HEK293 (cell line): ENCODE data around the gene PNPLA2.
A peak's percentile ranks its signal among the peaks of the same experiment; 100 is the strongest.

Source experiments
- GLIS2 ChIP-seq: fragments of 450-650 bp; formaldehyde crosslinking; IDR thresholded peaks from 2 replicates; pipeline ENCODE4 v1.5.1; 2016; ENCODE audit warnings: missing biosample characterization, missing genetic modification characterization
- HOXD13 ChIP-seq: sonication (generic); formaldehyde crosslinking; IDR thresholded peaks from 2 replicates; pipeline ENCODE4 v1.8.0; 2022; ENCODE audit warnings: missing genetic modification reagents, borderline replicate concordance
- IKZF3 ChIP-seq: fragments of 450-650 bp; IDR thresholded peaks from 2 replicates; pipeline ENCODE4 v1.5.0; 2018; ENCODE audit warnings: missing biosample characterization, mild to moderate bottlenecking, missing genetic modification characterization, moderate library complexity
- MEIS1 ChIP-seq: sonication (generic); formaldehyde crosslinking; IDR thresholded peaks from 2 replicates; pipeline ENCODE4 v1.8.1; 2022; ENCODE audit warnings: missing genetic modification reagents, mild to moderate bottlenecking, borderline replicate concordance
- PATZ1 ChIP-seq: fragments of 450-650 bp; formaldehyde crosslinking; IDR thresholded peaks from 2 replicates; pipeline ENCODE4 v1.5.1; 2016; ENCODE audit warnings: missing biosample characterization, missing genetic modification characterization
- PRDM1 ChIP-seq: fragments of 450-650 bp; formaldehyde crosslinking; IDR thresholded peaks from 2 replicates; pipeline ENCODE4; 2016; ENCODE audit warnings: missing biosample characterization, missing genetic modification characterization
- REPIN1 ChIP-seq: fragments of 450-650 bp; formaldehyde crosslinking; IDR thresholded peaks from 2 replicates; pipeline ENCODE4 v1.5.1; 2017; ENCODE audit warnings: missing biosample characterization, missing genetic modification characterization, low read depth
- SP2 ChIP-seq: fragments of 450-650 bp; formaldehyde crosslinking; IDR thresholded peaks from 2 replicates; pipeline ENCODE4 v1.5.1; 2016; ENCODE audit warnings: missing biosample characterization, missing genetic modification characterization
- TRIM28 ChIP-seq: IDR thresholded peaks from 2 replicates; pipeline ENCODE4 v1.6.1; 2011; ENCODE audit warnings: low read length, control low read depth, borderline replicate concordance
- ZBTB17 ChIP-seq: fragments of 450-650 bp; formaldehyde crosslinking; IDR thresholded peaks from 2 replicates; pipeline ENCODE4 v1.5.1; 2016; ENCODE audit warnings: missing biosample characterization, missing genetic modification characterization
- ZBTB20 ChIP-seq: fragments of 450-650 bp; formaldehyde crosslinking; IDR thresholded peaks from 2 replicates; pipeline ENCODE4 v1.5.1; 2016; ENCODE audit warnings: missing biosample characterization, missing genetic modification characterization
- ZBTB8A ChIP-seq: fragments of 450-650 bp; formaldehyde crosslinking; IDR thresholded peaks from 2 replicates; pipeline ENCODE4 v1.5.1; 2016; ENCODE audit warnings: missing biosample characterization, missing genetic modification characterization
- ZFHX2 ChIP-seq: fragments of 450-650 bp; formaldehyde crosslinking; conservative IDR thresholded peaks from 2 replicates; pipeline ENCODE4 v1.5.1; 2016; ENCODE audit warnings: missing biosample characterization, missing genetic modification characterization
- ZIC2 ChIP-seq: fragments of 450-650 bp; formaldehyde crosslinking; IDR thresholded peaks from 2 replicates; pipeline ENCODE4 v1.5.1; 2016; ENCODE audit warnings: missing biosample characterization, missing genetic modification characterization
- ZNF24 ChIP-seq: fragments of 450-650 bp; formaldehyde crosslinking; IDR thresholded peaks from 2 replicates; pipeline ENCODE4 v1.5.1; 2016; ENCODE audit warnings: missing biosample characterization, missing genetic modification characterization
- ZNF266 ChIP-seq: fragments of 450-650 bp; formaldehyde crosslinking; IDR thresholded peaks from 2 replicates; pipeline ENCODE4 v1.5.1; 2016; ENCODE audit warnings: missing biosample characterization, missing genetic modification characterization, low read depth
- ZNF341 ChIP-seq: fragments of 450-650 bp; formaldehyde crosslinking; IDR thresholded peaks from 2 replicates; pipeline ENCODE4; 2016; ENCODE audit warnings: low read depth, missing biosample characterization, missing genetic modification characterization
- ZNF366 ChIP-seq: fragments of 450-650 bp; formaldehyde crosslinking; conservative IDR thresholded peaks from 2 replicates; pipeline ENCODE4 v1.5.1; 2016; ENCODE audit warnings: missing biosample characterization, missing genetic modification characterization
- ZNF514 ChIP-seq: fragments of 450-650 bp; formaldehyde crosslinking; IDR thresholded peaks from 2 replicates; pipeline ENCODE4 v1.5.1; 2016; ENCODE audit warnings: missing biosample characterization, missing genetic modification characterization
- ZNF596 ChIP-seq: fragments of 450-650 bp; IDR thresholded peaks from 2 replicates; pipeline ENCODE4 v1.5.0; 2018; ENCODE audit warnings: missing biosample characterization, mild to moderate bottlenecking, missing genetic modification characterization, moderate library complexity
- ZNF654 ChIP-seq: fragments of 450-650 bp; formaldehyde crosslinking; IDR thresholded peaks from 2 replicates; pipeline ENCODE4 v1.5.1; 2016; ENCODE audit warnings: low read depth, missing biosample characterization, missing genetic modification characterization
- ZNF658 ChIP-seq: fragments of 450-650 bp; formaldehyde crosslinking; IDR thresholded peaks from 2 replicates; pipeline ENCODE4; 2016; ENCODE audit warnings: missing biosample characterization, missing genetic modification characterization
- ZNF664 ChIP-seq: fragments of 450-650 bp; formaldehyde crosslinking; IDR thresholded peaks from 2 replicates; pipeline ENCODE4 v1.5.1; 2016; ENCODE audit warnings: missing biosample characterization, missing genetic modification characterization
- ZNF776 ChIP-seq: fragments of 450-650 bp; formaldehyde crosslinking; IDR thresholded peaks from 2 replicates; pipeline ENCODE4 v1.5.0; 2017; ENCODE audit warnings: missing biosample characterization, missing genetic modification characterization, borderline replicate concordance
- ZSCAN16 ChIP-seq: fragments of 450-650 bp; formaldehyde crosslinking; IDR thresholded peaks from 2 replicates; pipeline ENCODE4 v1.5.1; 2016; ENCODE audit warnings: missing biosample characterization, missing genetic modification characterization
- ZSCAN18 ChIP-seq: fragments of 450-650 bp; formaldehyde crosslinking; IDR thresholded peaks from 2 replicates; pipeline ENCODE4 v1.5.1; 2016; ENCODE audit warnings: missing biosample characterization, missing genetic modification characterization
- TF ChIP-seq, protein P1 (sequence below): fragments of 450-650 bp; formaldehyde crosslinking; IDR thresholded peaks from 2 replicates; pipeline ENCODE4 v1.5.1; 2016; ENCODE audit warnings: missing biosample characterization, missing genetic modification characterization
- TF ChIP-seq, protein P2 (sequence below): fragments of 450-650 bp; formaldehyde crosslinking; IDR thresholded peaks from 2 replicates; pipeline ENCODE4 v1.5.1; 2016; ENCODE audit warnings: missing biosample characterization, missing genetic modification characterization, borderline replicate concordance

PNPLA2 gene

DNA sequence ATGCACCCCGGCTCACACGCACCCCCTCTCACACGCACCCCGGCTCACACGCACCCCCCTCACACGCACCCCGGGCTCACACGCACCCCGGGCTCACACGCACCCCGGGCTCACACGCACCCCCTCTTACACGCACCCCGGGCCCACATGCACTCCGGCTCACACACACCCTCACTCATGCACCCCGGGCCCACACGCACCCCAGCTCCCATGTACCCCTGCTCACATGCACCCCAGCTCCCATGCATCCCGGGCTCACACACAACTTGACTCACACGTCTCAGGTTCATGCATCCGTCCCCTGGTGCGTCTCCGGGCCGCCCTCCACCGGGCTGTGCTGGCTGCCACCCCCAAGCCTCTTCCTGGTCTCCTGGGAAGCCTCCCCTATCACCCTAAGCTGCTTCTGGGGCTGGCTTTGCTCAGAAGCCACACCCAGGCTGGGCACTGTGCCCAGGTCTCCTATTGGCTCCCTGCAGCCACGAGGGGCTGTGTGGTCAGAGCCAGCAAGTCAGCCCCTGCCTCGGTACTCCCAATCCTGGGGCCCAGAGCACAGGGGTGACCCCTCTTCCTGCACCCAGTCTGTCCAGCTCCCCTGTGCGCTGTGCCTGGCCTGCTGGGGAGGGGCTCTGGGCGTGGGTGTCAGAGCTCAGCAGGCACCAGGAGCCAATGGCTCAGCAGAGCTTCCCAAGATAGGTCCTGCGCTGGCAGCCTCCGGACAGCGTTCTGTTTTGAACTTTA lies 40.8 kb downstream of the PNPLA2 start (continued):
- TF ChIP-seq, protein P1, sequence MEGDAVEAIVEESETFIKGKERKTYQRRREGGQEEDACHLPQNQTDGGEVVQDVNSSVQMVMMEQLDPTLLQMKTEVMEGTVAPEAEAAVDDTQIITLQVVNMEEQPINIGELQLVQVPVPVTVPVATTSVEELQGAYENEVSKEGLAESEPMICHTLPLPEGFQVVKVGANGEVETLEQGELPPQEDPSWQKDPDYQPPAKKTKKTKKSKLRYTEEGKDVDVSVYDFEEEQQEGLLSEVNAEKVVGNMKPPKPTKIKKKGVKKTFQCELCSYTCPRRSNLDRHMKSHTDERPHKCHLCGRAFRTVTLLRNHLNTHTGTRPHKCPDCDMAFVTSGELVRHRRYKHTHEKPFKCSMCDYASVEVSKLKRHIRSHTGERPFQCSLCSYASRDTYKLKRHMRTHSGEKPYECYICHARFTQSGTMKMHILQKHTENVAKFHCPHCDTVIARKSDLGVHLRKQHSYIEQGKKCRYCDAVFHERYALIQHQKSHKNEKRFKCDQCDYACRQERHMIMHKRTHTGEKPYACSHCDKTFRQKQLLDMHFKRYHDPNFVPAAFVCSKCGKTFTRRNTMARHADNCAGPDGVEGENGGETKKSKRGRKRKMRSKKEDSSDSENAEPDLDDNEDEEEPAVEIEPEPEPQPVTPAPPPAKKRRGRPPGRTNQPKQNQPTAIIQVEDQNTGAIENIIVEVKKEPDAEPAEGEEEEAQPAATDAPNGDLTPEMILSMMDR = 0 out of 2 replicates have a peak, but pooled peaks have one; percentile 8
- TF ChIP-seq GLIS2 (tag by site-specific recombination) (peak; percentile 84), ZNF24 (no peak), ZFHX2 (tag by site-specific recombination) (peak; percentile 17; the same call in 1 of the 2 replicates), ZNF596 (tag by site-specific recombination) (no peak), ZNF341 (tag by site-specific recombination) (peak; percentile 86), ZNF658 (no peak), ZNF514 (tag by site-specific recombination) (no peak), ZSCAN16 (tag by site-specific recombination) (no peak), ZBTB8A (tag by site-specific recombination) (peak; percentile 76), PRDM1 (tag by site-specific recombination) (no peak), REPIN1 (no peak), PATZ1 (tag by site-specific recombination) (peak; percentile 68), MEIS1 (CRISPR knock-in tag) (no peak), ZSCAN18 (no peak), HOXD13 (CRISPR knock-in tag) (no peak), ZBTB17 (tag by site-specific recombination) (peak; percentile 77), TRIM28 (no peak), ZNF654 (tag by site-specific recombination) (no peak), ZNF664 (tag by site-specific recombination) (no peak), ZNF266 (tag by site-specific recombination) (no peak), ZNF776 (tag by site-specific recombination) (no peak), IKZF3 (tag by site-specific recombination) (0 out of 2 replicates have a peak, but pooled peaks have one; percentile 10), ZBTB20 (tag by site-specific recombination) (peak; percentile 75), ZIC2 (tag by site-specific recombination) (peak; percentile 46; the same call in 1 of the 2 replicates), SP2 (peak; percentile 54), ZNF366 (tag by site-specific recombination) (no peak)
- TF ChIP-seq, protein P2, sequence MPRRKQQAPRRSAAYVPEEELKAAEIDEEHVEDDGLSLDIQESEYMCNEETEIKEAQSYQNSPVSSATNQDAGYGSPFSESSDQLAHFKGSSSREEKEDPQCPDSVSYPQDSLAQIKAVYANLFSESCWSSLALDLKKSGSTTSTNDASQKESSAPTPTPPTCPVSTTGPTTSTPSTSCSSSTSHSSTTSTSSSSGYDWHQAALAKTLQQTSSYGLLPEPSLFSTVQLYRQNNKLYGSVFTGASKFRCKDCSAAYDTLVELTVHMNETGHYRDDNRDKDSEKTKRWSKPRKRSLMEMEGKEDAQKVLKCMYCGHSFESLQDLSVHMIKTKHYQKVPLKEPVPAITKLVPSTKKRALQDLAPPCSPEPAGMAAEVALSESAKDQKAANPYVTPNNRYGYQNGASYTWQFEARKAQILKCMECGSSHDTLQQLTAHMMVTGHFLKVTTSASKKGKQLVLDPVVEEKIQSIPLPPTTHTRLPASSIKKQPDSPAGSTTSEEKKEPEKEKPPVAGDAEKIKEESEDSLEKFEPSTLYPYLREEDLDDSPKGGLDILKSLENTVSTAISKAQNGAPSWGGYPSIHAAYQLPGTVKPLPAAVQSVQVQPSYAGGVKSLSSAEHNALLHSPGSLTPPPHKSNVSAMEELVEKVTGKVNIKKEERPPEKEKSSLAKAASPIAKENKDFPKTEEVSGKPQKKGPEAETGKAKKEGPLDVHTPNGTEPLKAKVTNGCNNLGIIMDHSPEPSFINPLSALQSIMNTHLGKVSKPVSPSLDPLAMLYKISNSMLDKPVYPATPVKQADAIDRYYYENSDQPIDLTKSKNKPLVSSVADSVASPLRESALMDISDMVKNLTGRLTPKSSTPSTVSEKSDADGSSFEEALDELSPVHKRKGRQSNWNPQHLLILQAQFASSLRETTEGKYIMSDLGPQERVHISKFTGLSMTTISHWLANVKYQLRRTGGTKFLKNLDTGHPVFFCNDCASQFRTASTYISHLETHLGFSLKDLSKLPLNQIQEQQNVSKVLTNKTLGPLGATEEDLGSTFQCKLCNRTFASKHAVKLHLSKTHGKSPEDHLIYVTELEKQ = no peak
